ENCODE measurements around the gene SLC14A1. TPM values are rescaled to one million over a fixed set of nuclear protein-coding genes. Genes with fewer than 3 reads are reported as not detected.

The SLC14A1 gene
- total and polyA plus RNA-seq, 10 of the 15 experiments (the other 5 are each of a cell fraction or from before 2014, with no cell fraction given), result 0.06 to 0.67 (median 0.10) TPM; not detected in 2

DNA sequence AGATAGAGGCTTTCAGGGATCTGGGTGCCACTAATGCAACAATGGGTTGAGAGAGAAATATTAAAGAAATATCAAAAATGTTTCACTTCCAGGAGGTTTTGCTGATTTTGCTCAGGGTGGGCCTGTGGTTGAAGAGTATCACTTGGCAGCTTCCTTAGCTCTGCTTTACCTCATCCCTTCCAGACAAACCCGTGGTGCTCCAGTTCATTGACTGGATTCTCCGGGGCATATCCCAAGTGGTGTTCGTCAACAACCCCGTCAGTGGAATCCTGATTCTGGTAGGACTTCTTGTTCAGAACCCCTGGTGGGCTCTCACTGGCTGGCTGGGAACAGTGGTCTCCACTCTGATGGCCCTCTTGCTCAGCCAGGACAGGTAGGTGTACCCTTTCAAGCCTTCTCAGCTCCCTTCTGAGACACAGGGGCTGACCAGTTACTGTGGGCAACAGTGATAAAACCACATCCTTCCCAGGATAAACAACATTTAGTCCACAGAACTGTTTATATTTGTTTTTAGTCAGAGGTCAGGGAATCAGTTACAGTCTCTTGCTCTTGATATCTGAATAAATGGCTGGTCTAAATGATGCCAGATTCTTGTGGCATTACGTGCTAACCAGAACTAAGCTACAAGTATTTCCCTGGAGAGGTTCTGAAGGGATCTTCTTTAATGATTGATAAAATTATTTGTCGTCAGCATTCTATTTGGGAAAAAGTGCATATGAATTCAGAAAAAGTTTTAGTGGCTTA, 7.0 kb downstream of the SLC14A1 start:
- CTCF ChIA-PET, result interaction anchor here (1.2 to 4.6 kb wide), 6 partner anchors 8 to 343 kb away, joined by 3 to 36 read pairs (median 6); partner anchors contain the start of gene SLC14A1
- Histone ChIP-seq H3K9me3 (replicated peaks; ENCODE audit: control insufficient read depth, insufficient read depth, low read length) (no peaks in the 10 kb centered on the region; the same call in 2 of the 3 replicates), H3K4me2 (ENCODE audit: control insufficient read depth, insufficient read depth) (no peak overlapping the region), H3K4me1 (ENCODE audit: control insufficient read depth, insufficient read depth, low read length) (no peaks in the 10 kb centered on the region), H3K4me3 (no peak overlapping the region), H3K27me3 (replicated peaks in 1 of 2; ENCODE audit: control insufficient read depth in 2 of 2, insufficient read depth in 2 of 2, low read length in 1 of 2) (no peaks in the 10 kb centered on the region; a peak in 2 of 4 replicates), H3K36me3 (ENCODE audit: control insufficient read depth in 2 of 2, insufficient read depth in 2 of 2, low read length in 1 of 2) (no peaks in the 10 kb centered on the region), H3K9ac (ENCODE audit: control insufficient read depth, insufficient read depth, low read length) (no peak overlapping the region), H4K20me1 (ENCODE audit: control insufficient read depth, insufficient read depth) (no peaks in the 10 kb centered on the region), H3K79me2 (ENCODE audit: control insufficient read depth, insufficient read depth, low read length) (no peaks in the 10 kb centered on the region), H3K27ac (ENCODE audit: control insufficient read depth, insufficient read depth) (no peak overlapping the region), H2AFZ (ENCODE audit: control insufficient read depth, low read depth, low read length) (no peak overlapping the region)
- no TSS peak for BruUV-seq (replicated peaks)
- intact Hi-C loops (cut with micrococcal nuclease; ENCODE audit: unreplicated experiment), result no loop called here
- no peak for FAIRE-seq
- RAD21 ChIA-PET (ENCODE audit: unreplicated experiment), result interaction anchor here (0.8 to 1.5 kb wide), 3 partner anchors 8 to 149 kb away, joined by 3 to 4 read pairs (median 3); no protein-coding TSS in a partner anchor
- ATAC-seq, result no peak
- SMC1A ChIA-PET (ENCODE audit: uncharacterized antibody, unreplicated experiment), result interaction anchor here (0.7 to 14.1 kb wide), 8 partner anchors 9 to 339 kb away, joined by 3 to 162 read pairs (median 4); no protein-coding TSS in a partner anchor
- no peak for DNase-seq (ENCODE audit: low read depth, low spot score)
- WGBS (ENCODE audit: insufficient coverage, insufficient replicate concordance, low lambda C conversion rate, missing lambda C conversion rate), result 39% methylated on average over 6 of the region's 6 CpGs
- in situ Hi-C loops (cut with MboI), result no loop called here
- POLR2A ChIA-PET, result no interaction called here
- no peak for TF ChIP-seq CBFB (IDR thresholded peaks at IDR 0.05; ENCODE audit: low read depth)
- no peak for TF ChIP-seq TCF12 (IDR thresholded peaks at IDR 0.05; ENCODE audit: low read depth, low read length)
- TF ChIP-seq, protein P1, sequence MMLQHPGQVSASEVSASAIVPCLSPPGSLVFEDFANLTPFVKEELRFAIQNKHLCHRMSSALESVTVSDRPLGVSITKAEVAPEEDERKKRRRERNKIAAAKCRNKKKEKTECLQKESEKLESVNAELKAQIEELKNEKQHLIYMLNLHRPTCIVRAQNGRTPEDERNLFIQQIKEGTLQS (IDR thresholded peaks at IDR 0.05; ENCODE audit: borderline replicate concordance, extremely low read depth, low read depth, low read length), result no peak
- TF ChIP-seq NFXL1 (IDR thresholded peaks at IDR 0.05; ENCODE audit: borderline replicate concordance), result no peak
- TF ChIP-seq, protein P2, sequence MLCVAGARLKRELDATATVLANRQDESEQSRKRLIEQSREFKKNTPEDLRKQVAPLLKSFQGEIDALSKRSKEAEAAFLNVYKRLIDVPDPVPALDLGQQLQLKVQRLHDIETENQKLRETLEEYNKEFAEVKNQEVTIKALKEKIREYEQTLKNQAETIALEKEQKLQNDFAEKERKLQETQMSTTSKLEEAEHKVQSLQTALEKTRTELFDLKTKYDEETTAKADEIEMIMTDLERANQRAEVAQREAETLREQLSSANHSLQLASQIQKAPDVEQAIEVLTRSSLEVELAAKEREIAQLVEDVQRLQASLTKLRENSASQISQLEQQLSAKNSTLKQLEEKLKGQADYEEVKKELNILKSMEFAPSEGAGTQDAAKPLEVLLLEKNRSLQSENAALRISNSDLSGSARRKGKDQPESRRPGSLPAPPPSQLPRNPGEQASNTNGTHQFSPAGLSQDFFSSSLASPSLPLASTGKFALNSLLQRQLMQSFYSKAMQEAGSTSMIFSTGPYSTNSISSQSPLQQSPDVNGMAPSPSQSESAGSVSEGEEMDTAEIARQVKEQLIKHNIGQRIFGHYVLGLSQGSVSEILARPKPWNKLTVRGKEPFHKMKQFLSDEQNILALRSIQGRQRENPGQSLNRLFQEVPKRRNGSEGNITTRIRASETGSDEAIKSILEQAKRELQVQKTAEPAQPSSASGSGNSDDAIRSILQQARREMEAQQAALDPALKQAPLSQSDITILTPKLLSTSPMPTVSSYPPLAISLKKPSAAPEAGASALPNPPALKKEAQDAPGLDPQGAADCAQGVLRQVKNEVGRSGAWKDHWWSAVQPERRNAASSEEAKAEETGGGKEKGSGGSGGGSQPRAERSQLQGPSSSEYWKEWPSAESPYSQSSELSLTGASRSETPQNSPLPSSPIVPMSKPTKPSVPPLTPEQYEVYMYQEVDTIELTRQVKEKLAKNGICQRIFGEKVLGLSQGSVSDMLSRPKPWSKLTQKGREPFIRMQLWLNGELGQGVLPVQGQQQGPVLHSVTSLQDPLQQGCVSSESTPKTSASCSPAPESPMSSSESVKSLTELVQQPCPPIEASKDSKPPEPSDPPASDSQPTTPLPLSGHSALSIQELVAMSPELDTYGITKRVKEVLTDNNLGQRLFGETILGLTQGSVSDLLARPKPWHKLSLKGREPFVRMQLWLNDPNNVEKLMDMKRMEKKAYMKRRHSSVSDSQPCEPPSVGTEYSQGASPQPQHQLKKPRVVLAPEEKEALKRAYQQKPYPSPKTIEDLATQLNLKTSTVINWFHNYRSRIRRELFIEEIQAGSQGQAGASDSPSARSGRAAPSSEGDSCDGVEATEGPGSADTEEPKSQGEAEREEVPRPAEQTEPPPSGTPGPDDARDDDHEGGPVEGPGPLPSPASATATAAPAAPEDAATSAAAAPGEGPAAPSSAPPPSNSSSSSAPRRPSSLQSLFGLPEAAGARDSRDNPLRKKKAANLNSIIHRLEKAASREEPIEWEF (IDR thresholded peaks at IDR 0.05; ENCODE audit: insufficient replicate concordance, low read depth, low read length), result no peak
- TF ChIP-seq NR2F1 (conservative IDR thresholded peaks at IDR 0.05), result no peak
- no peak for TF ChIP-seq CEBPB (IDR thresholded peaks at IDR 0.05; ENCODE audit: borderline replicate concordance in 1 of 2, low read depth in 2 of 2, low read length in 2 of 2)
- TF ChIP-seq BHLHE40 (IDR thresholded peaks at IDR 0.05; ENCODE audit: borderline replicate concordance in 1 of 2, low read depth in 2 of 2, low read length in 1 of 2), result no peak
- TF ChIP-seq, protein P3, sequence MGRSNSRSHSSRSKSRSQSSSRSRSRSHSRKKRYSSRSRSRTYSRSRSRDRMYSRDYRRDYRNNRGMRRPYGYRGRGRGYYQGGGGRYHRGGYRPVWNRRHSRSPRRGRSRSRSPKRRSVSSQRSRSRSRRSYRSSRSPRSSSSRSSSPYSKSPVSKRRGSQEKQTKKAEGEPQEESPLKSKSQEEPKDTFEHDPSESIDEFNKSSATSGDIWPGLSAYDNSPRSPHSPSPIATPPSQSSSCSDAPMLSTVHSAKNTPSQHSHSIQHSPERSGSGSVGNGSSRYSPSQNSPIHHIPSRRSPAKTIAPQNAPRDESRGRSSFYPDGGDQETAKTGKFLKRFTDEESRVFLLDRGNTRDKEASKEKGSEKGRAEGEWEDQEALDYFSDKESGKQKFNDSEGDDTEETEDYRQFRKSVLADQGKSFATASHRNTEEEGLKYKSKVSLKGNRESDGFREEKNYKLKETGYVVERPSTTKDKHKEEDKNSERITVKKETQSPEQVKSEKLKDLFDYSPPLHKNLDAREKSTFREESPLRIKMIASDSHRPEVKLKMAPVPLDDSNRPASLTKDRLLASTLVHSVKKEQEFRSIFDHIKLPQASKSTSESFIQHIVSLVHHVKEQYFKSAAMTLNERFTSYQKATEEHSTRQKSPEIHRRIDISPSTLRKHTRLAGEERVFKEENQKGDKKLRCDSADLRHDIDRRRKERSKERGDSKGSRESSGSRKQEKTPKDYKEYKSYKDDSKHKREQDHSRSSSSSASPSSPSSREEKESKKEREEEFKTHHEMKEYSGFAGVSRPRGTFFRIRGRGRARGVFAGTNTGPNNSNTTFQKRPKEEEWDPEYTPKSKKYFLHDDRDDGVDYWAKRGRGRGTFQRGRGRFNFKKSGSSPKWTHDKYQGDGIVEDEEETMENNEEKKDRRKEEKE (IDR thresholded peaks at IDR 0.05), result no peak
- no peak for TF ChIP-seq MXI1 (IDR thresholded peaks at IDR 0.05; ENCODE audit: low read depth, low read length)
- no peak for TF ChIP-seq GABPA (IDR thresholded peaks at IDR 0.05; ENCODE audit: low read depth)
- TF ChIP-seq EP300 (IDR thresholded peaks at IDR 0.05; ENCODE audit: borderline replicate concordance in 1 of 2, control insufficient read depth in 1 of 2, low read depth in 2 of 2, low read length in 2 of 2), result no peak
- TF ChIP-seq TARDBP (IDR thresholded peaks at IDR 0.05; ENCODE audit: borderline replicate concordance), result no peak
